ENCODE measurements around the gene GRM7.

Gene GRM7

GRCh38 chr3:7489417-7489816, 628.5 kb downstream of the GRM7 start:
- DNase-seq = no peak
- Histone ChIP-seq H3K9me3 (no peaks in the 10 kb centered on the region), H3K36me3 (no peaks in the 10 kb centered on the region), H3K27me3 (no peaks in the 10 kb centered on the region), H3K4me1 (no peaks in the 10 kb centered on the region), H3K4me3 (ENCODE audit: low read depth, low read length) (no peak overlapping the region)
- TF ChIP-seq CTCF (IDR thresholded peaks at IDR 0.05; ENCODE audit: low read depth, low read length) = no peak

- Histone ChIP-seq H3K27me3 (no peaks in the 10 kb centered on the region), H3K4me3 (ENCODE audit: low read depth, low read length) (no peak overlapping the region), H3K36me3 (no peaks in the 10 kb centered on the region), H3K4me1 (no peaks in the 10 kb centered on the region), H3K9me3 (no peaks in the 10 kb centered on the region)
- no peak for DNase-seq
- TF ChIP-seq CTCF (IDR thresholded peaks at IDR 0.05; ENCODE audit: low read depth, low read length) = no peak
Measured at GRCh38 chr3:7498715-7499114, 637.8 kb downstream of the GRM7 start.

DNA sequence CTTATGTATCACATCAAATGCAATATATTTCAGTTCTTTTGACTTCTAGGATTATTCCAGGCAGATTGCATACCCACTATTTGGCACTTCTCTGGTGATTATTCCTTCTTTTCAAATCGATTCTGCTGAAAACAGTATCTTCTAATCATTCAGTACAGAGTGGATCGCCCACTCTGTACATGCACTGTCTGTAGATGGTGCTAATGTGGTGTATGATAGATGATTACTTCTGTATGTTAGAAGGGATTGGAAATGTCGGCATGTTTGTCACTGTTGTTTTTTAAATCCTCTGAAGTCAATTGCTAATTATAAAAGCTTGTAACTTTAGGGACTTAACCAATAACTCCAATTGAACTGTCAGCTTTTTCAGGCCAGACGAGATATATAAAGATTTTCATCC, 642.5 kb downstream of the GRM7 start:
- Histone ChIP-seq H3K4me3 (ENCODE audit: low read depth, low read length) (no peak overlapping the region), H3K36me3 (no peaks in the 10 kb centered on the region), H3K4me1 (no peaks in the 10 kb centered on the region), H3K9me3 (no peaks in the 10 kb centered on the region), H3K27me3 (no peaks in the 10 kb centered on the region)
- TF ChIP-seq CTCF (IDR thresholded peaks at IDR 0.05; ENCODE audit: low read depth, low read length) = no peak
- DNase-seq = no peak

DNA sequence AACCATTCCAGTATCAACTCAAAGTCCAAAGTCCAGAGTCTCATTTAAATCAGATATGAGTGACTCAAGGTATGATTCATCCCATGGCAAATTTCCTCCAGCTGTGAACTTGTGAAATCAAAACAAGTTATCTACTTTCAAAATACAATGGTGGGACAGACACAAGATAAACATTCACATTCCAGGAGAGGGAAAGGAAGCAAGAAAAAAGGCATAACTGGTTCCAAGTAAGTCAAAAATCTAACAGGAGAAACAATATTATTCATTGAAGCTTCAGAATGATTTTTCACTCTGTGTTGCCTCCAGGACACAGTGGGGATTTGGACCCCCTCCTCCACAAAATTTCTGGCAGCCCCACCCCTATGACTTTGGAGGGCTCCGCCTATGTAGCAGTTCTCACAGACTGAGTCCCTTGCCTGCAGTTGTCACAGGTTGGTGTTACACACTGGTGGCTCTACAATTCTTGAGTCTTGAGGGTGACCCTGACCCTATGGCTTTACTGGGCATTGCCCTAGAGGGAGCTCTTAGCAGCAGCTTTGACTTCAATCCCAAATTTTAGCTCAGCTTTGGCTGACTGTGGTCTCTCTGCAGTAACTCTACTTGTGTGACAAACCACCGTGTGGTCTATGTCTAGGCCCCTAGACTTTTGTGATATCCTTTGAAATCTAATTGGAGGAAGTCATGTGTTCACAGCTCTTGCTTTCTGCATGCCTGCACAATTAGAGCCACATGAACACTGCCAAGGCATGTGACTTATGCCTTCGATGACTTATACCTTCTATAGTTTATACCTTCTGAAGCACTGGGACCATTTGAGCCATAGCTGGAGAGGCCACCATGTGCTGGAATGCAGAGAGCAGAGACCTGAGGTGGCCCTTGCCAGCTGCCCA, 644.2 kb downstream of the GRM7 start:
- no peaks in the 10 kb centered on the region for H3K9me3 ChIP-seq
- no peaks in the 10 kb centered on the region for H3K4me1 ChIP-seq
- no peak for TF ChIP-seq CTCF (IDR thresholded peaks at IDR 0.05; ENCODE audit: low read depth, low read length)
- H3K4me3 ChIP-seq (ENCODE audit: low read depth, low read length) = no peak overlapping the region
- H3K36me3 ChIP-seq = no peaks in the 10 kb centered on the region
- no peaks in the 10 kb centered on the region for H3K27me3 ChIP-seq
- no peak for DNase-seq

DNA sequence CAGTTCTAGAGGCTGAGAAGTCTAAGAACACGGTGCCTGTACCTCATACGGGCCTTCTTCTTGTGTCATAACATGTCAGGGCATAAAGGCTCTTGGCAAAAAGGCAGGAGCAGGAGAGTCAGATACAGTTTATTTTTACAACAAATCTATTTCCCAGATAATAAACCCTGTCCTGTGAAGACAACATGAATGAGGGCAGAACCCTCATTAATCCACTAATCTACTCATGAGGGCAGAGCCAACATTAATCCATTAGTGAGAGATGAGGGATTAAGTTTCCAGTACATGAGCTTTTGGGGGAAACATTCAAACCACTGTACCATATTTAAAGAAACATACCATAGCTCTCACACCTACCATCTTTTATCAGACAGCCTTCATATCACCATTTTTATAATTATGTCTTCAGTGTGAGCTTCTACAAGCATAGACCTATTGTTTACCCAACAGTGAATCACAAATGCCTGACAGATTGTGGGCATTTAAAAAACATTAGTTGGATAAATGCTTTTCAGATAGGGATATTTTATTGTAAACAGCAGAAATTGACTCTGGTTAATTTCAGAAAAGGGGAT, 645.8 kb downstream of the GRM7 start:
- no peak for TF ChIP-seq CTCF (IDR thresholded peaks at IDR 0.05; ENCODE audit: low read depth, low read length)
- Histone ChIP-seq H3K4me1 (no peaks in the 10 kb centered on the region), H3K27me3 (no peaks in the 10 kb centered on the region), H3K4me3 (ENCODE audit: low read depth, low read length) (no peak overlapping the region), H3K9me3 (no peaks in the 10 kb centered on the region), H3K36me3 (no peaks in the 10 kb centered on the region)
- DNase-seq = no peak

DNA sequence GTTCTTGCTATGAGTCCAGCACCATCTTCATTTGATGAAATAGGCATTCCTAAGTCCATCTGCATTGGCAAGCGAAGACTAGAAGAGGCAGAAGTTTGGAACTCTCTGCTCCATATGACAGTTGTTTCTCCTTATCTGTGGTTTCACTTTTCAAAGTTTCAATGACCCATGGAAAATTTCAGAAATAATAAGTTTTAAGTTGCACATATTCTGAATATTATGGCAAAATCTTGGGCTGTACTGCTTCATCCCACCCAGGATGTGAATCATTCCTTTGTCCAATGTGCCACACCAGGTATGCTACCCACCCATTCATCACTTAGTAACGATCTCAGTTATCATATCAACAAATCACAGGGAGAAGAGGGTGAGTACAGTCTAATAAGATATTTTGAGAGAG, 647.9 kb downstream of the GRM7 start:
- Histone ChIP-seq H3K4me3 (ENCODE audit: low read depth, low read length) (no peak overlapping the region), H3K9me3 (no peaks in the 10 kb centered on the region), H3K27me3 (no peaks in the 10 kb centered on the region), H3K4me1 (no peaks in the 10 kb centered on the region), H3K36me3 (no peaks in the 10 kb centered on the region)
- DNase-seq = no peak
- TF ChIP-seq CTCF (IDR thresholded peaks at IDR 0.05; ENCODE audit: low read depth, low read length) = no peak
